Measurements from ENCODE around the gene DUSP2.

DNA sequence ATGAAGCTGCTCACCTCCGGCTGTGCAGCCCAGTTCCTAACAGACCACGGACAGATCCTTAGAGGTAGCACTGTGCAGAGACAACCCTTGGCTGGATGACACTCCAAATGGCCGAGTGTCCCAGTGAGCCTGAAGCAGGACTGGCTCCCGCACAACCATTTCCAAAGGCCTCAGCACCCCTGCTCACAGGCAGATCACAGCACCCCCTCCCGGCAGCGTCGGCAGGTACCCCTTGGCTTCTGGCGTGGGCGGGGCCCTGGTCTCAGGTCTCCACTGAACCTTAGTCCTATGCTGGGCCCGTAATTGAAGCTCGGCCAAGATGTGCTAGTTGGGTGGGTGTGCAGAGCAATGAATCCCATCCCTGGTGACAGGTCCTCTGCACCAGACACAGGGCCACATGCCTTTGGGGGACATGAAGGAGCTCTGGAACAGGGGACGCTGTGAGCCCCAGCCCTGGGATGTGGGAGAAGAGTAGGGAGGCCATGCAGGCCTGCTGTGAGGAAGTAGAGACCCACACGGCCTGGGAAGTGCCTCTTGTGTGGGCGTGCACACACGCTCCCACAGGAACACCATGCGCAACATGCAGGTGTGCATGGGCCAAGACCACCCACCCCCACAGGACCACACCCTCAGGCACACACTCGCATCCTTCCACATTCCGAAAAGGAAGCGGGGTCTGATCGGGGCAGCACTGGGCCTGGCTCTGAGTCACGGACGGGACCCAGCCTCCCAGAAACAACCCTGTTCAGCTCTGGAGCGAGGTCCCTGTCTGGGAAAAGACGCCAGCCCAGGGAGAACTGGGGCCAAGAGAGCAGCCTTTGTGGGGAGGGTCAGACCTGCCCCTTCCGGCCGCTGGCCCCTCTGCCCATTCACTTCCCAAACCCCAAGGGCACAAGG is 2.8 kb downstream of the DUSP2 start:
- TF ChIP-seq, protein P1, sequence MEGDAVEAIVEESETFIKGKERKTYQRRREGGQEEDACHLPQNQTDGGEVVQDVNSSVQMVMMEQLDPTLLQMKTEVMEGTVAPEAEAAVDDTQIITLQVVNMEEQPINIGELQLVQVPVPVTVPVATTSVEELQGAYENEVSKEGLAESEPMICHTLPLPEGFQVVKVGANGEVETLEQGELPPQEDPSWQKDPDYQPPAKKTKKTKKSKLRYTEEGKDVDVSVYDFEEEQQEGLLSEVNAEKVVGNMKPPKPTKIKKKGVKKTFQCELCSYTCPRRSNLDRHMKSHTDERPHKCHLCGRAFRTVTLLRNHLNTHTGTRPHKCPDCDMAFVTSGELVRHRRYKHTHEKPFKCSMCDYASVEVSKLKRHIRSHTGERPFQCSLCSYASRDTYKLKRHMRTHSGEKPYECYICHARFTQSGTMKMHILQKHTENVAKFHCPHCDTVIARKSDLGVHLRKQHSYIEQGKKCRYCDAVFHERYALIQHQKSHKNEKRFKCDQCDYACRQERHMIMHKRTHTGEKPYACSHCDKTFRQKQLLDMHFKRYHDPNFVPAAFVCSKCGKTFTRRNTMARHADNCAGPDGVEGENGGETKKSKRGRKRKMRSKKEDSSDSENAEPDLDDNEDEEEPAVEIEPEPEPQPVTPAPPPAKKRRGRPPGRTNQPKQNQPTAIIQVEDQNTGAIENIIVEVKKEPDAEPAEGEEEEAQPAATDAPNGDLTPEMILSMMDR (IDR thresholded peaks at IDR 0.05): no peak
- no peak for TF ChIP-seq POLR2A (IDR thresholded peaks at IDR 0.05)
